Measurements from ENCODE around the gene MSANTD1. TPM values are rescaled to one million over a fixed set of nuclear protein-coding genes. Genes with fewer than 3 reads are reported as not detected.

The MSANTD1 gene
- polyA plus RNA-seq, 1 donor from 2014 or later = 12.7 TPM

DNA sequence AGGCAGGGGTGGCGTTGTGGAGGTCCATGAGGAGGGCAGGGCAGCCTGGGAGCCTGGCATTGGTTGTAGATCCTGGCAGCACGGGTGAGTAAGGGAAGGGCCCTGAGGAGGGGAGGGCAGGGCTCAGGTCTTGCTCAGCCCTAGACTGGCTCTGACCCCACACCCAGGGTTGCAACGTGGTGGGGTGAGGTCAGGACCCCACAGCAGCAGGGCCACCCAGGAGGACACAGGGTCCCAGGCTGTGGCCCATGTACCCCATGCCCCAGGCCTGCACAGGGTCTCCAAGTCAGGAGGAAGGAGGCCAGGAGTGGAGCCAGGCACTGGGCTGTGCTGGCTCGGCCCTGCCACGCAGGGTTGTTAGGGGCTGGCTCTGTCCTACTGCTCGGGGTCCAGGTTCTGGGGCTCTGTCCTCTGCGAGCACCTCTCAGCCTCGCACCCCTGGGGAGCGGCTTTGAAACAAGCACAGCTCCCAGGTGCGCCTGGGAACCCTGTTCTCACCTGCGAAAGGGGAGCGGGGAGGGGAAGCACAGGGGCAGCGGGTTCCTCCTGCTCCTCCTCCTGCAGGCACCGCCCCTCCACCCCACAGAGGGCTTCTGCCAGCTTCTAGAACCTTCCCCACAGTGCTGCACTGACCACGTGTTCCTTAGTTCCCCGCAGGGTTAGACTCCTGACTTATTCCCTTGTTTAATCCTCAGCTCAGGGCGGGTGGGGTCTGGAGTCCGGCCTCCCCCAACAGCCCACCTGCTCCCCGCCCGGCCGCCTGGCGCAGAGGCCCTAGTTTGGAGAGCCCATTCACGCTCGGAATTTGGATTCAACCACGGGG is 20.4 kb downstream of the MSANTD1 start:
- no peaks in the 10 kb centered on the region for H3K36me3 ChIP-seq (ENCODE audit: insufficient read depth, low read length)
- TF ChIP-seq, protein P1, sequence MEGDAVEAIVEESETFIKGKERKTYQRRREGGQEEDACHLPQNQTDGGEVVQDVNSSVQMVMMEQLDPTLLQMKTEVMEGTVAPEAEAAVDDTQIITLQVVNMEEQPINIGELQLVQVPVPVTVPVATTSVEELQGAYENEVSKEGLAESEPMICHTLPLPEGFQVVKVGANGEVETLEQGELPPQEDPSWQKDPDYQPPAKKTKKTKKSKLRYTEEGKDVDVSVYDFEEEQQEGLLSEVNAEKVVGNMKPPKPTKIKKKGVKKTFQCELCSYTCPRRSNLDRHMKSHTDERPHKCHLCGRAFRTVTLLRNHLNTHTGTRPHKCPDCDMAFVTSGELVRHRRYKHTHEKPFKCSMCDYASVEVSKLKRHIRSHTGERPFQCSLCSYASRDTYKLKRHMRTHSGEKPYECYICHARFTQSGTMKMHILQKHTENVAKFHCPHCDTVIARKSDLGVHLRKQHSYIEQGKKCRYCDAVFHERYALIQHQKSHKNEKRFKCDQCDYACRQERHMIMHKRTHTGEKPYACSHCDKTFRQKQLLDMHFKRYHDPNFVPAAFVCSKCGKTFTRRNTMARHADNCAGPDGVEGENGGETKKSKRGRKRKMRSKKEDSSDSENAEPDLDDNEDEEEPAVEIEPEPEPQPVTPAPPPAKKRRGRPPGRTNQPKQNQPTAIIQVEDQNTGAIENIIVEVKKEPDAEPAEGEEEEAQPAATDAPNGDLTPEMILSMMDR (IDR thresholded peaks at IDR 0.05; ENCODE audit: poor library complexity, severe bottlenecking) = no peak
- TF ChIP-seq EP300 (conservative IDR thresholded peaks at IDR 0.05; ENCODE audit: poor library complexity, severe bottlenecking) (no peak), EZH2 (IDR thresholded peaks at IDR 0.05; ENCODE audit: borderline replicate concordance, insufficient read depth, low read length, poor library complexity, severe bottlenecking) (no peak)
- TF ChIP-seq, protein P2, sequence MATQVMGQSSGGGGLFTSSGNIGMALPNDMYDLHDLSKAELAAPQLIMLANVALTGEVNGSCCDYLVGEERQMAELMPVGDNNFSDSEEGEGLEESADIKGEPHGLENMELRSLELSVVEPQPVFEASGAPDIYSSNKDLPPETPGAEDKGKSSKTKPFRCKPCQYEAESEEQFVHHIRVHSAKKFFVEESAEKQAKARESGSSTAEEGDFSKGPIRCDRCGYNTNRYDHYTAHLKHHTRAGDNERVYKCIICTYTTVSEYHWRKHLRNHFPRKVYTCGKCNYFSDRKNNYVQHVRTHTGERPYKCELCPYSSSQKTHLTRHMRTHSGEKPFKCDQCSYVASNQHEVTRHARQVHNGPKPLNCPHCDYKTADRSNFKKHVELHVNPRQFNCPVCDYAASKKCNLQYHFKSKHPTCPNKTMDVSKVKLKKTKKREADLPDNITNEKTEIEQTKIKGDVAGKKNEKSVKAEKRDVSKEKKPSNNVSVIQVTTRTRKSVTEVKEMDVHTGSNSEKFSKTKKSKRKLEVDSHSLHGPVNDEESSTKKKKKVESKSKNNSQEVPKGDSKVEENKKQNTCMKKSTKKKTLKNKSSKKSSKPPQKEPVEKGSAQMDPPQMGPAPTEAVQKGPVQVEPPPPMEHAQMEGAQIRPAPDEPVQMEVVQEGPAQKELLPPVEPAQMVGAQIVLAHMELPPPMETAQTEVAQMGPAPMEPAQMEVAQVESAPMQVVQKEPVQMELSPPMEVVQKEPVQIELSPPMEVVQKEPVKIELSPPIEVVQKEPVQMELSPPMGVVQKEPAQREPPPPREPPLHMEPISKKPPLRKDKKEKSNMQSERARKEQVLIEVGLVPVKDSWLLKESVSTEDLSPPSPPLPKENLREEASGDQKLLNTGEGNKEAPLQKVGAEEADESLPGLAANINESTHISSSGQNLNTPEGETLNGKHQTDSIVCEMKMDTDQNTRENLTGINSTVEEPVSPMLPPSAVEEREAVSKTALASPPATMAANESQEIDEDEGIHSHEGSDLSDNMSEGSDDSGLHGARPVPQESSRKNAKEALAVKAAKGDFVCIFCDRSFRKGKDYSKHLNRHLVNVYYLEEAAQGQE (IDR thresholded peaks at IDR 0.05; ENCODE audit: borderline replicate concordance) = no peak
- no peaks in the 10 kb centered on the region for H4K20me1 ChIP-seq (ENCODE audit: insufficient read depth)
- H3K9me2 ChIP-seq (ENCODE audit: insufficient read depth, low read length) = no peaks in the 10 kb centered on the region
- H3K27me3 ChIP-seq (ENCODE audit: insufficient read depth, low read depth, low read length) = no peaks in the 10 kb centered on the region
- H3K27ac ChIP-seq (ENCODE audit: low read length) = no peak overlapping the region
- H3K9ac ChIP-seq (ENCODE audit: low read length) = no peak overlapping the region
- no peaks in the 10 kb centered on the region for H3K79me2 ChIP-seq (replicated peaks; ENCODE audit: insufficient read depth, low read length)
- no peaks in the 10 kb centered on the region for H3F3A ChIP-seq (ENCODE audit: insufficient read depth, low read length, poor library complexity, severe bottlenecking)
- H3K4me2 ChIP-seq (ENCODE audit: low read length) = no peak overlapping the region
- H2AFZ ChIP-seq (ENCODE audit: low read depth, low read length) = no peak overlapping the region
- H3K4me3 ChIP-seq (ENCODE audit: low read length) = no peak overlapping the region
- no peaks in the 10 kb centered on the region for H3K9me3 ChIP-seq (ENCODE audit: low read length)

DNA sequence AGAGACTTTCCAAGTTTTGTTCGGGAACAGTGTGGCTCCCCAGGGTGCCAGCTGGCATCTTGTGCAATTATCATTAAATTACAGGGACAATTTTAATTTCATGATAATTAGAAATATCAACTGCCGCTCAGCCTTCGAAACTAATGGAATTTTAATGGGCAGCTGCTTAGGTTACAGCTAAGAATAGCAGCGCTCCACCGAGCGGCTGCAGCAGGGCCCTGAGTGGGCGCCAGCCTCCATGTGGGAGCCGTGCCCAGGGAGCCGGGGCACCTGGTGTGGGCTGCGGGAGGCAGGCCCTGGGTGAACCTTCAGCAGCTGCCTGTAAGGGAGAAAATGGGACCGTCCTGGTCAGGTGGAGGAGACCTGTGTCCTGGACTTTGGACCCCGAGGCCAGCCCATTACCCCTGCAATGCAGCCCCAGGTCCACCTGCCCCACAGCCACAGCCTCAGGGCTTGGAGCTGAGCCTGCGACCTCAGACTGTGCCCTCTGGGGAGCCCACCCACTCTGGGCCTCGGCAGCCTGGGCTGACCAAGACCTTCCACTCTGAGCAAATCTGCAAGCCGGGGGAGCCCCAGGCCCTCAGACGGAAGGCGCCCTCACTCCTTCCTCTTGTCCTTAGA is 21.1 kb downstream of the MSANTD1 start:
- Histone ChIP-seq H3F3A (ENCODE audit: insufficient read depth, low read length, poor library complexity, severe bottlenecking) (no peaks in the 10 kb centered on the region), H3K4me3 (ENCODE audit: low read length) (no peak overlapping the region), H3K9ac (ENCODE audit: low read length) (no peak overlapping the region), H3K9me2 (ENCODE audit: insufficient read depth, low read length) (no peaks in the 10 kb centered on the region), H4K20me1 (ENCODE audit: insufficient read depth) (no peaks in the 10 kb centered on the region), H3K4me2 (ENCODE audit: low read length) (no peak overlapping the region), H3K27ac (ENCODE audit: low read length) (no peak overlapping the region), H3K79me2 (replicated peaks; ENCODE audit: insufficient read depth, low read length) (no peaks in the 10 kb centered on the region), H3K9me3 (ENCODE audit: low read length) (no peaks in the 10 kb centered on the region), H2AFZ (ENCODE audit: low read depth, low read length) (no peak overlapping the region), H3K36me3 (ENCODE audit: insufficient read depth, low read length) (no peaks in the 10 kb centered on the region), H3K27me3 (ENCODE audit: insufficient read depth, low read depth, low read length) (no peaks in the 10 kb centered on the region)
- no peak for TF ChIP-seq MXI1 (conservative IDR thresholded peaks at IDR 0.05; ENCODE audit: poor library complexity, severe bottlenecking)
- TF ChIP-seq TAF1 (IDR thresholded peaks at IDR 0.05; ENCODE audit: low read depth) = no peak
- TF ChIP-seq, protein P2 (IDR thresholded peaks at IDR 0.05; ENCODE audit: borderline replicate concordance) = no peak
- TF ChIP-seq, protein P1 (IDR thresholded peaks at IDR 0.05; ENCODE audit: poor library complexity, severe bottlenecking) = no peak
- no peak for TF ChIP-seq SMC3 (conservative IDR thresholded peaks at IDR 0.05; ENCODE audit: poor library complexity)
- TF ChIP-seq RAD21 (conservative IDR thresholded peaks at IDR 0.05) = no peak
- TF ChIP-seq EZH2 (IDR thresholded peaks at IDR 0.05; ENCODE audit: borderline replicate concordance, insufficient read depth, low read length, poor library complexity, severe bottlenecking) = no peak
- TF ChIP-seq EP300 (conservative IDR thresholded peaks at IDR 0.05; ENCODE audit: poor library complexity, severe bottlenecking) = no peak
- TF ChIP-seq POLR2AphosphoS5 (IDR thresholded peaks at IDR 0.05) = no peak

All from neural cell (in vitro differentiated cells).